ENCODE data around the gene CENPH. TPM values are rescaled to one million over a fixed set of nuclear protein-coding genes. Genes with fewer than 3 reads are reported as not detected.
"Not testable (repeated sequence)": the region's sequence is repeated elsewhere in the genome, so short reads cannot be mapped to it uniquely, and the experiment has no call there.

CENPH gene
- total RNA-seq, 4 donors from 2014 or later, result 2.9 to 11.6 (median 3.9) TPM

DNA sequence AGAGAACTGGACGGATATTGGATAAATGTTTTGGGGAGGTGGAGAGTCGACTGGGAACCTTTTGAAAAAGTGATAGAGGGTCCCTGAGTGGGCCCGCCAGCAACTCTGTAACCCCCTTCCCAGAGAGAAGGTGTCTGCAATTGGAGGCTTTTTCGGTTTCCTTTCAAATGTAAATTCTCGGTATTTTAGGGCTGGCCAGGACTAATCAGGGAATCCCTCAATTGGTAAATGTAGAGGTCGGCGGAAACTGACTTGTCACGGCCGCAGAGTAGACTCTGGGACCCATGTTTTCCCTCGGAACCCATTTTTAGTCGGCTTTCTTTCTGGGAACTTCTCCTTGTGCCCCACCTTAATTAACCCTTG is 21.9 kb upstream of the CENPH start:
- no peak for DNase-seq
- H3K4me3 ChIP-seq, result peak overlapping the region; percentile 58 to 78 (median 60)
- H3K36me3 ChIP-seq, result no peaks in the 10 kb centered on the region
- H3K9me3 ChIP-seq, result no peaks in the 10 kb centered on the region
- no peak for TF ChIP-seq POLR2A (IDR thresholded peaks at IDR 0.05)
- TF ChIP-seq, protein P1, sequence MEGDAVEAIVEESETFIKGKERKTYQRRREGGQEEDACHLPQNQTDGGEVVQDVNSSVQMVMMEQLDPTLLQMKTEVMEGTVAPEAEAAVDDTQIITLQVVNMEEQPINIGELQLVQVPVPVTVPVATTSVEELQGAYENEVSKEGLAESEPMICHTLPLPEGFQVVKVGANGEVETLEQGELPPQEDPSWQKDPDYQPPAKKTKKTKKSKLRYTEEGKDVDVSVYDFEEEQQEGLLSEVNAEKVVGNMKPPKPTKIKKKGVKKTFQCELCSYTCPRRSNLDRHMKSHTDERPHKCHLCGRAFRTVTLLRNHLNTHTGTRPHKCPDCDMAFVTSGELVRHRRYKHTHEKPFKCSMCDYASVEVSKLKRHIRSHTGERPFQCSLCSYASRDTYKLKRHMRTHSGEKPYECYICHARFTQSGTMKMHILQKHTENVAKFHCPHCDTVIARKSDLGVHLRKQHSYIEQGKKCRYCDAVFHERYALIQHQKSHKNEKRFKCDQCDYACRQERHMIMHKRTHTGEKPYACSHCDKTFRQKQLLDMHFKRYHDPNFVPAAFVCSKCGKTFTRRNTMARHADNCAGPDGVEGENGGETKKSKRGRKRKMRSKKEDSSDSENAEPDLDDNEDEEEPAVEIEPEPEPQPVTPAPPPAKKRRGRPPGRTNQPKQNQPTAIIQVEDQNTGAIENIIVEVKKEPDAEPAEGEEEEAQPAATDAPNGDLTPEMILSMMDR (IDR thresholded peaks at IDR 0.05), result no peak
- H3K4me1 ChIP-seq, result peaks cover 0 to 10% (median 4%) of the 10 kb centered on the region in 4 donors
- no peaks in the 10 kb centered on the region for H3K27me3 ChIP-seq
- peak overlapping the region in 3 of 4 donors; percentile 16 to 74 (median 29) for H3K27ac ChIP-seq

DNA sequence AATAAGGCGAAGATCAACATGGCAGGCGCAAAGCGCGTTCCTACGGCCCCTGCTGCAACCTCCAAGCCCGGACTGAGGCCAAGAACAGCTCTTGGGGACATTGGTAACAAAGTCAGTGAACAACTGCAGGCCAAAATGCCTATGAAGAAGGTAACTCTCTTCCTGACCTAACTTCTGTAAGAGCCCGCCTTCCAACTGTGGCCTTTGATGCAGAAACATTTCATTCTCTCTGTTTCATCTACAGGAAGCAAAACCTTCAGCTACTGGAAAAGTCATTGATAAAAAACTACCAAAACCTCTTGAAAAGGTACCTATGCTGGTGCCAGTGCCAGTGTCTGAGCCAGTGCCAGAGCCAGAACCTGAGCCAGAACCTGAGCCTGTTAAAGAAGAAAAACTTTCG is 21.5 kb upstream of the CENPH start:
- Histone ChIP-seq H3K4me3 (peak overlapping the region in 2 of 4 donors; percentile 59 to 78), H3K9me3 (no peaks in the 10 kb centered on the region), H3K4me1 (peaks cover 0 to 10% (median 4%) of the 10 kb centered on the region in 4 donors), H3K27me3 (no peaks in the 10 kb centered on the region), H3K27ac (peak overlapping the region in 1 of 4 donors; percentile 74), H3K36me3 (no peaks in the 10 kb centered on the region)
- DNase-seq, result no peak
- TF ChIP-seq POLR2A (IDR thresholded peaks at IDR 0.05), result no peak
- TF ChIP-seq, protein P1 (IDR thresholded peaks at IDR 0.05), result no peak

DNA sequence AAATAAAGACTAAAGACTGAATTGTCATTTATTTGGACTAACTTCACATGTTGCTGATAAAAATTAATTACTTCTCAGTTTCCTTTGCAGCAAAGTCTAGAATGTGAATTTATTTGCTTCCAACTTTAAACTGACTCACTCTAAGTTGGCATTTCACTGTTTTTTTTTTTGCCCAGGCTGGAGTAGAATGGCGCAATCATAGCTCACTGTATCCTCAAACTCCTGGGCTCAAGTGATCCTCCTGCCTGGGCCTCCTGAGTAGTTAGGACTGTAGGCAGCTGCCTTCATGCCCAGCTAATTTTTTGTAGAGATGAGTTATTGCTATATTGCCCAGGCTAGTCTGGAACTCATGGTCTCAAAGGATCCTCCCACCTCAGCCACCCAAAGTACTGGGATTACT is 18.9 kb upstream of the CENPH start:
- DNase-seq, result no peak
- Histone ChIP-seq H3K27ac (no peak overlapping the region), H3K4me3 (no peak overlapping the region), H3K9me3 (no peaks in the 10 kb centered on the region), H3K27me3 (no peaks in the 10 kb centered on the region), H3K36me3 (peaks cover 0 to 5% (median 0%) of the 10 kb centered on the region in 3 donors), H3K4me1 (peaks cover 0 to 10% (median 4%) of the 10 kb centered on the region in 4 donors)
- no peak for TF ChIP-seq POLR2A (IDR thresholded peaks at IDR 0.05)
- TF ChIP-seq, protein P1 (IDR thresholded peaks at IDR 0.05), result no peak

DNA sequence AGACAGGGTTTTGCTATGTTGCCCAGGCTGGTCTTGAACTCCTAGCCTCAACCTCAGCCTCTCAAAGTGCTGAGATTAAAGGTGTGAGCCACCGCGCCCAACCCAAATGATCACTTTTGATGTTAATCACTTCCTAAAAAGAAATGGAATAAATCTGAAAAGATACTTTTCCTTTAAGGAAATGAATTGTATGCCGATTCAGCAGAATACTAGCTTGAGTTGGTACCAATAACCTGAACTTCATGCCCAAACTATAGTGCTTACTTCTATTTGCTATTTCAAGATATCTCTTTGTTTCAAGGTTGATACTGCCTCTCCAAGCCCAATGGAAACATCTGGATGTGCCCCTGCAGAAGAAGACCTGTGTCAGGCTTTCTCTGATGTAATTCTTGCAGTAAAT is 18.4 kb upstream of the CENPH start:
- H3K4me3 ChIP-seq, result no peak overlapping the region
- no peak overlapping the region for H3K27ac ChIP-seq
- H3K9me3 ChIP-seq, result no peaks in the 10 kb centered on the region
- H3K27me3 ChIP-seq, result no peaks in the 10 kb centered on the region
- DNase-seq, result no peak
- H3K36me3 ChIP-seq, result peaks cover 0 to 6% (median 0%) of the 10 kb centered on the region in 3 donors
- TF ChIP-seq, protein P1 (IDR thresholded peaks at IDR 0.05), result no peak
- TF ChIP-seq POLR2A (IDR thresholded peaks at IDR 0.05), result no peak
- peaks cover 0 to 10% (median 4%) of the 10 kb centered on the region in 4 donors for H3K4me1 ChIP-seq

DNA sequence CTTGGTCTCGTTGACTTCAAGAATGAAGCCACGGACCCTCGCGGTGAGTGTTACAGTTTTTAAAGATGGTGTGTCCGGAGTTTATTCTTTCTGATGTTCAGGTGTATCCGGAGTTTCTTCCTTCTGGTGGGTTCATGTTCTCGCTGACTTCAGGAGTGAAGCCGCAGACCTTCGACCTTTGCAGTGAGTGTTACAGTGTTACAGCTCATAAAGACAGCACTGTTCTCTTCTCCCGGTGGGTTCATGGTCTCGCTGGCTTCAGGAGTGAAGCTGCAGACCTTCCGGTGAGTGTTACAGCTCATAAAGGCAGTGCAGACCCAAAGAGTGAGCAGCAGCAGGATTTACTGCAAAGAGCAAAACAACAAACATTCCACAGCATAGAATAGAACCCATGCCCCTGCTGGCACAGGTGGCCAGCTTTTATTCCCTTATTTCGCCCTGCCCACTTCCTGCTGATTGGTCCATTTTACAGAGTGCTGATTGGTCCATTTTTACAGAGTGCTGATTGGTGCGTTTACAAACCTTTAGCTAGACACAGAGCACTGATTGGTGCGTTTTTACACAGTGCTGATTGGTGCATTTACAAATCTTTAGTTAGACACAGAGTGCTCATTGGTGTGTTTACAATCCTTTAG is 7.6 kb upstream of the CENPH start:
- not testable (repeated sequence) for H3K27ac ChIP-seq, H3K4me1 ChIP-seq, H3K36me3 ChIP-seq, DNase-seq, H3K27me3 ChIP-seq, H3K4me3 ChIP-seq, H3K9me3 ChIP-seq

DNA sequence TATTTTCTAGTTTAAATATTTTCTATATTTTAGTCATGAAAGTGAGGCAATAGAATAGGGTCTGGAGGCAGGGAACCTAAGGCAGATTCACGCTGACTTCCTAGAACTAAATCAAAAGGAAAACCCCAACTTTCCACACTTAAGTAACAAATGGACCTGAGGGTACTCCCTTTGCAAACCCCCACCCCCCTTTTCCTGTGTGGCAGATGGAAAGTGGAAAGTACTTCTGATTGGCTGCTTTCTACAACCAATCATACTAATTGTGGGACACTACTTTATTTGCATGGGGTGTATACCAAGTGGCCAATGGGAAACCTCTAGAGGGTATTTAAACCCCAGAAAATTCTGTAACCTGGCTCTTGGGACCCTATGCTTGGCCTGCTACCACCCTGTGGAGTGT is 4.8 kb upstream of the CENPH start:
- DNase-seq, result no peak
- Histone ChIP-seq H3K27ac (no peak overlapping the region), H3K4me1 (no peaks in the 10 kb centered on the region), H3K27me3 (no peaks in the 10 kb centered on the region), H3K4me3 (no peak overlapping the region), H3K36me3 (no peaks in the 10 kb centered on the region), H3K9me3 (no peaks in the 10 kb centered on the region)
- TF ChIP-seq, protein P1 (IDR thresholded peaks at IDR 0.05), result no peak
- no peak for TF ChIP-seq POLR2A (IDR thresholded peaks at IDR 0.05)

All from Peyer's patch (tissue), 4 donors.